Kidney epithelial cell (primary cell): ENCODE results near the gene GASK1A. TPM values are rescaled to one million over a fixed set of nuclear protein-coding genes. Genes with fewer than 3 reads are reported as not detected.

Experiments
- DNase-seq: peaks from one replicate; pipeline ENCODE4 v3.0.0-alpha.2; 2010; ENCODE audit warnings: low read depth
- H3K27me3 ChIP-seq: 2 replicates; pipeline ENCODE4 v1.6.0; 2011; ENCODE audit warnings: low read length; ENCODE audit not compliant: control insufficient read depth, insufficient read depth
- H3K36me3 ChIP-seq: 2 replicates; pipeline ENCODE4 v1.5.1; 2011; ENCODE audit warnings: low read length; ENCODE audit not compliant: control insufficient read depth, insufficient read depth
- H3K4me3 ChIP-seq: 2 replicates; pipeline ENCODE4 v1.5.1; 2011; ENCODE audit warnings: low read depth, mild to moderate bottlenecking, control low read depth, low read length
- total RNA-seq: library from RNA; depleted of rRNA; stranded (reverse); fragments of >200 nt; gene quantifications from 2 replicates; pipeline ENCODE4 v1.2.3, GENCODE V29; 2015
- TF ChIP-seq, protein P1 (sequence below): IDR thresholded peaks from 2 replicates; pipeline ENCODE4 v1.5.1; 2011; ENCODE audit warnings: mild to moderate bottlenecking, moderate library complexity, low read length, control low read depth, inconsistent platforms; ENCODE audit not compliant: insufficient read depth, poor library complexity, severe bottlenecking

GASK1A gene
- total RNA-seq, 1 donor from 2014 or later = 1.0 TPM

DNA sequence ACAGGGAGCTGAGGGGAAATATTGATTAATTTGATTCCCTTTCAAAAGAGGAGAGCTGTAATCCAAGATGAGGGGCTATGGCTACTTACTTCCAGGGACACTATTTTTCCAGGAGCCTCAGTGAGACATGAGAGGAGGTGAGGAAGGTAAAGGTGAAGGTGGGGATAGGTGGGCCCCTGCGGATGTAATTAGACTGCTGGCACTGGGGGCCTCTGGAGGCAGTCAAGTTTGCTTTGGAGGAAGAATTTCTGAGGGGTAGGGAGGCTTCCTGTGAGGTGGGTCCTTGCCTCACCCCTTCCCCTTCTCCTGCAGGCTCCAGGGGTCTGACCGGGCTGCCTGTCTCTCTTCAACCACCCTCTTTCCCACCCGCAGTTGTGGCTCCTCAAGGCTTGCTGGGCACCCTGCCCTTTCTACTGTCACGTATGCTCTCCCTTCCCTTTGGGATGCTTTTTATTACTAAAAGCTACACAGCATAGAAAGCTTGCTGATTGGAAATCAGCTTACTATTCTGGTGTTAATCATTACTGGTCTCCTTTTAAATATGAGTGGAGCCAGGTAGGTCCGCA, 22.5 kb downstream of the GASK1A start:
- Histone ChIP-seq H3K4me3 (no peak overlapping the region), H3K27me3 (no peaks in the 10 kb centered on the region), H3K36me3 (no peaks in the 10 kb centered on the region)
- TF ChIP-seq, protein P1, sequence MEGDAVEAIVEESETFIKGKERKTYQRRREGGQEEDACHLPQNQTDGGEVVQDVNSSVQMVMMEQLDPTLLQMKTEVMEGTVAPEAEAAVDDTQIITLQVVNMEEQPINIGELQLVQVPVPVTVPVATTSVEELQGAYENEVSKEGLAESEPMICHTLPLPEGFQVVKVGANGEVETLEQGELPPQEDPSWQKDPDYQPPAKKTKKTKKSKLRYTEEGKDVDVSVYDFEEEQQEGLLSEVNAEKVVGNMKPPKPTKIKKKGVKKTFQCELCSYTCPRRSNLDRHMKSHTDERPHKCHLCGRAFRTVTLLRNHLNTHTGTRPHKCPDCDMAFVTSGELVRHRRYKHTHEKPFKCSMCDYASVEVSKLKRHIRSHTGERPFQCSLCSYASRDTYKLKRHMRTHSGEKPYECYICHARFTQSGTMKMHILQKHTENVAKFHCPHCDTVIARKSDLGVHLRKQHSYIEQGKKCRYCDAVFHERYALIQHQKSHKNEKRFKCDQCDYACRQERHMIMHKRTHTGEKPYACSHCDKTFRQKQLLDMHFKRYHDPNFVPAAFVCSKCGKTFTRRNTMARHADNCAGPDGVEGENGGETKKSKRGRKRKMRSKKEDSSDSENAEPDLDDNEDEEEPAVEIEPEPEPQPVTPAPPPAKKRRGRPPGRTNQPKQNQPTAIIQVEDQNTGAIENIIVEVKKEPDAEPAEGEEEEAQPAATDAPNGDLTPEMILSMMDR = no peak
- no peak for DNase-seq

DNA sequence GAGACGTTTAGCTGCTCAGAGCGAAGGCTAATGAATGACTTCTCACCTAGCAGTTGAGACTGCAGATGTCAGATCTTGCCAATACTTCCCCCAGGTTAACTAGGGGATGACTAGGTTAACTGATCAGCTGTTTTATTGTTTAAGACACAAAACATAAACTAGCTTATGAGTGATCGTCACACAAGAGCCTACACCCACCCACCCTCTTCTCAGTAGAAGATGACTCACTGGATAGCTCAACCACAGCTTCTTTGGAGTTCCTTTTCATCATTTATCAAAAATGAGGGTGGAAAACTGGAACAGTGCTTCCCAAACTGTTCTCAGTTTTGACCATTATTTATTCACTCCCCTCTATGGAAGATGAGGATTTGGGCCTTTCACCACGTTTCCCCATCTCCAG, 25.2 kb downstream of the GASK1A start:
- Histone ChIP-seq H3K4me3 (no peak overlapping the region), H3K27me3 (peaks cover 3% of the 10 kb centered on the region), H3K36me3 (no peaks in the 10 kb centered on the region)
- TF ChIP-seq, protein P1 = no peak
- DNase-seq = no peak

DNA sequence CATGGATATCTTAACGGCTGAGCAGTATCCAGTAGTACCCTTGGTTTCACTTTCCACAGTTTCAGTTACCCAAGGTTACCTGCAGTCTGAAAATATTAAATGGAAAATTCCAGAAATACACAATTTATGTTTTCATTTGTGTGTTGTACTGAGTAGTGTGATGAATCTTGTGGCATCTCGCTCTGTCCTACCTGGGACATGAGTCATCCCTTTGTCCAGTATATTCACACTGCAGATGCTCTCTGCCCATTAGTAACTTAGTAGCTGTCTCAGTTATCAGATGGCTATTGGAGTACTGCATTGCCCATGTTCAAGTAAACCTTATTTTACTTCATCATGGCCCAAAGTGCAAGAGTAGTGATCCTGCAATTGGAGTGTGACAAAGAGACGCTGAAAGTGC, 26.1 kb downstream of the GASK1A start:
- H3K36me3 ChIP-seq = no peaks in the 10 kb centered on the region
- no peak overlapping the region for H3K4me3 ChIP-seq
- H3K27me3 ChIP-seq = peaks cover 3% of the 10 kb centered on the region
- TF ChIP-seq, protein P1 = no peak
- DNase-seq = no peak

DNA sequence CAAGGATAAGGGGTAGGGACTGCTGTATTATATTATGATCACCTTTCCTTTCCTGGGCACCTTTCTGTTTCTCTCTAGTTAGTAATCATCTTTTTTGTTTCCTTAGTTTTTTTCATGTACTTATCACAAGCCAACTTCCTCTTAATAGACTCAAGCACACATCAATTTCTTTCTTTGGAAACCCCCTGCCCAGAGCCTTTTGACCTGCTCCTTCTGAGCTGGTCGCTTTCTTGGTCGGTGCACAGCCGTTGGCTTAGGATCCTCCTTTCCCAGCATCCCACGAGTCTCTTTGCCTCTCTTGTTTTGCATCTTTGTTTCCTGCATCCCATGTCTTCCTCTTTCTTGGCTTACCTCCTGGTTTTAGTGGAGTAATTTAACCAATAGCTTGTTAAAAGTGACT, 26.9 kb downstream of the GASK1A start:
- Histone ChIP-seq H3K4me3 (no peak overlapping the region), H3K36me3 (no peaks in the 10 kb centered on the region), H3K27me3 (peaks cover 3% of the 10 kb centered on the region)
- no peak for DNase-seq
- TF ChIP-seq, protein P1 = no peak

DNA sequence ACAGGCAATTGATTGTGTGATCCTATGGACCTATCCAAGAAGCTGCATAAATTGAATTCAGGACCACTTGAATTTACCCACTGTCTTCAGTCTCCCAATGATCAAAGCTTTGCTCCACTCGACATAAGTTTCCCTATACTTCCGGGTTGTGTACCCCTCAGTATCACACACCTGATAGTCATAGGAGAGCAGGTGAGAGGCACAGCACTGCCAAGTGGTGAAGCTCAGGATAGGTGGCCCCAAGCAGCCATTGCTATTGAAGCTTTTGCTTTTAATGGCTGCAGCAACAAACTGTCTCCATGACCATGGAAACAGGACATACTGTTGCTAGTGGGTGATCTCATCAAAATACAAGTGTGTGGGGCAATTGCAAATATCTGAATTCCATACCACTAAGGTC, 27.7 kb downstream of the GASK1A start:
- TF ChIP-seq, protein P1 = no peak
- H3K36me3 ChIP-seq = no peaks in the 10 kb centered on the region
- H3K4me3 ChIP-seq = no peak overlapping the region
- peaks cover 3% of the 10 kb centered on the region for H3K27me3 ChIP-seq
- no peak for DNase-seq

DNA sequence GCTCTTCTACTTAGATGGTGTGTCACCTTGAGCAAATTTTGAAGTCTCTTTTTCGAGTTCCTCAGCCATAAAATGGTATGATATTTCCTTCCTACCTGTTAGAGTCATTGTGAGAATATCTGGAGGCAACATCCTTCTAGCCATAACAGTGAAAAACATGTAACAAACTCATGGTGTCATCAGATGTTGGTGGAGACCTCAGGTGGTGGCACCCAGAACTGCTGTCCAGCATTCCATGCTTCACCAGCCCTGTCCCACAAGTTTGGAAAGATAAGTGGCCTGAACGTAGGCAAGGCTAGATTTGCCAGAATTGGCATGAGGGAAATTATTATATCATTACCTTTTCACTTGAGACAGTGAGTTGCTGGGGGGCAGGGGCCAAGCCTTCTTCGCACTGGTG, 30.4 kb downstream of the GASK1A start:
- no peak for DNase-seq
- TF ChIP-seq, protein P1 = no peak
- peaks cover 3% of the 10 kb centered on the region for H3K27me3 ChIP-seq
- no peaks in the 10 kb centered on the region for H3K36me3 ChIP-seq
- no peak overlapping the region for H3K4me3 ChIP-seq
